Measurements from ENCODE around the gene GGA3.
"Not testable (repeated sequence)": the region's sequence is repeated elsewhere in the genome, so short reads cannot be mapped to it uniquely, and the experiment has no call there.

Gene GGA3

DNA sequence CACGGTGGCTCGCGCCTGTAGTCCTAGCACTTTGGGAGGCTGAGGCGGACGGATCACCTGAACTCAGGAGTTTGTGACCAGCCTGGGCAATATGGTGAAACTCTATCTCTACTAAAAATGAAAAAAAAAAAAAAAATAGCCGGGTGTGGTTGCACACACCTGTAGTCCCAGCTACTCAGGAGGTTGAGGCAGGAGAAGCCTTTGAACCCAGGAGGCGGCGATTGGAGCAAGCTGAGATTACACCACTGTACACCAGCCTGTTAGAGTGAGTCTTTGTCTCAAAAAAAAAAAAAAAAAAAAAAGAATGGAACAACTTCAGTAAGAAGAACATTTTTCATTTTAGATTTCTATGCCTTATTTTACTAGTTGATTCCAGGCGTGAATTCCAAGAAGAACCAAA lies 53.2 kb downstream of the GGA3 start:
- no peak for DNase-seq

DNA sequence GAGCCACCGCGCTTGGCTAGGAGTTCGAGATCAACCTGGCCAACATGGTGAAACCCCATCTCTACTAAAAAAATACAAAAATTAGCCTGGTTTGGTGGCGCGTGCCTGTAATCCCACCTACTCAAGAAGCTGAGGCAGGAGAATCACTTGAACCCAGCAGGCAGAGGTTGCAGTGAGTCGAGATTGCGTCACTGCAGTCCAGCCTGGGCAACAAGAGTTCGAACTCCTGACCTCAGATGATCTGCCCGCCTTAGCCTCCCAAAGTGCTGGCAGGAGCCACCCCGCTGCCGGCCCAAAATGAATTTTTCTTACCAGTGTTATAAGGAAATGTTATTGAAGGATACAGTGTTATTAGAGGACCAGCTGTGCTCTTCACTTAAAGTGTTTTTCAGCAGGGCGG lies 53.6 kb downstream of the GGA3 start:
- DNase-seq, result no peak

DNA sequence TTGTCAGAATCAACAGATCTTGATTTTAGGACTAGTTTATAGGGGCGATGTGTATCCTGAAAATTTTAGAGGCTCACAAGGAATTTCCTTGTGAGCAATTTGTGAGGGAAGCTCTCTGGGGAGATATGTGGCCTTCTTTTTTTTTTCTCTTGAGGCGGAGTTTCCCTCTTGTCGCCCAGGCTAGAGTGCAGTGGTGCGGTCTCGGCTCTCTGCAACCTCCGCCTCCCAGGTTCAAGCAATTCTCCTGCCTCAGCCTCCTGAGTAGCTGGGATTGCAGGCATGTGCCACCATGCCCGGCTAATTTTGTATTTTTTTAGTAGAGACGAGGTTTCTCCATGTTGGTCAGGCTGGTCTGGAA lies 54.4 kb downstream of the GGA3 start:
- DNase-seq, result not testable (repeated sequence)

DNA sequence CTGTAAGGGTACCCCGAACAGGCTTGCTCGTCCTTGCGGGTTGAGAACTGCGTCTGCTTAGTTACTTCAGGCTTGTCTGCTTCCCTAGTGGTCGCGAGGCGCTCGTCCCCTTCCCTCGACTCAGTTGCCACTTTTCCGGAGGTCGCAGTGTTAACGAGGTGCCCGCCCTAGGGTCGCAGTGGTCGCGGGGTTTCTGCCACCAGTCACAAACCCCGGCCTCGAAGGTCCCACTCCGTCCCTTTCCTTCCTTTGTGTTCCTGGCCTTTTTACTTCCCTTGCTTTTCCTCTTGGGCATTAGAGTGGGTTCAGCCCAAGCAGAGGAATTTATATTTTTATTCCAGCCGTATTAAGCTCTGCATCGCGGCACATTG lies 55.6 kb downstream of the GGA3 start:
- DNase-seq, result no peak

DNA sequence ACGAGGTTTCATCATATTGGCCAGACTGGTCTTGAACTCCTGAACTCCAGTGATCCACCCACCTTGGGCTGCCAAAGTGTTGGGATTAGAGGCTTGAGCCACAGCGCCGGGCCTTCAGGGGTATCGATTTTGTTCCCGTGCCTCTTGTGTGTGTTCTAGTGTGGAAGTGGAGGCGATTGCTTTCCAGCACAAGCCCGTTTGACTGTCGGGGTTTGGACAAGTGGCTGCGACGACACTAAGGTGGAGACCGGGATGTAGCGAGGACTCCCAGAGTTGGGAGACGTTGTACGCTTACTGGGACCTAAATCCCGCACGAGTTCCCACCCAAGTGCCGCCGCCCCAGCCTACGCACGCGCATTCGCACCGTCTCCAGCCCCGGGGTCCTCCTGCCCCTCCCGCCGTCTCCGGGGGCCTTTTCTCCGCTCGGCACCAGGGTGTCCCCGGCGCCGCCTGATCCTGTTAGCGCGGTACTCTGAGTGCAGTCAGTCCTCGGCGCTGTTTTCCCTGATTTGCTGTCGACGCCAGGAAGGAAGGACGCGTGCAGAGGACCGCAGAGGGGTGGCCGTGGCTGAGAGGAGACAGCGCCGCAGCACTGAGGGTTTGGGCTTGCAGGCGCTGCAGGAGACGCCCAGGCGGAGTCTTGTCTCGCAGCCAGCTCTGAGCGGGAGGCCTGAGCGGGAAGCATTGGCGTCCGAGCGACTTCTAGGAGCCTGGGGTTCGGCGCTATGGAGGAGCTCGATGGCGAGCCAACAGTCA lies 56.2 kb downstream of the GGA3 start, which contains the start of gene NUP85:
Gene NUP85 (plus strand): TSS at position 643 of the 756 bp plus-strand sequence. CDS start 83 bp downstream, at position 726.
- peak; percentile 92 for DNase-seq

DNA sequence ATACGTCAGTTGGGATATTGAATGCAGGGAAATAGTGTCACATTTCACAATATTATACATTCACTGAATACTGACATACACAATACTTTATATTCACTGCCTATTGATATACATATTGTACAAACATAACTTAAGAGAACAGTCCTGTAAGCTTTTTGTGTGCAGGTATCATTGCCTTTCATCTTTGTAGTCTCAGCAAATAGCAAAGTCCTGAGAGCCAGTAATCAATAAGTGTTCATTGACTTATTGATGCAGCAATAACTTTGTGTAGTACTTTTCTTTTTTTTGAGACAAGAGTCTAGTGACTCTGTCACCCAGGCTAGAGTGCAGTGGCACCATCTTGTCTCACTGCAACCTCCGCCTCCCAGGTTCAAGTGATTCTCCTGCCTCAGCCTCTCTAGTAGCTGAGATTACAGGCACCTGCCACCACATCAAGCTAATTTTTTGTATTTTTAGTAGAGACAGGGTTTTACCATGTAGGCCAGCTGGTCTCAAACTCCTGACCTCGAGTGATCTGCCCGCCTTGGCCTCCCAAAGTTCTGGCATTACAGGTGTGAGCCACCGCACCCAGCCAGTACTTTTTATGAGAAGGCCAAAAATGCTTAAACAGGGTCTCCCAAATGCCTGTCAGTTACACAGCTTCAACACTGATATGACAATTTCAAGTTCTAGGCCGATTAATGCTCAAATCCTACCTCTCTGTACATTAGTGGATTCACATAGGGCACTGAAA lies 61.4 kb downstream of the GGA3 start:
- DNase-seq, result no peak

DNA sequence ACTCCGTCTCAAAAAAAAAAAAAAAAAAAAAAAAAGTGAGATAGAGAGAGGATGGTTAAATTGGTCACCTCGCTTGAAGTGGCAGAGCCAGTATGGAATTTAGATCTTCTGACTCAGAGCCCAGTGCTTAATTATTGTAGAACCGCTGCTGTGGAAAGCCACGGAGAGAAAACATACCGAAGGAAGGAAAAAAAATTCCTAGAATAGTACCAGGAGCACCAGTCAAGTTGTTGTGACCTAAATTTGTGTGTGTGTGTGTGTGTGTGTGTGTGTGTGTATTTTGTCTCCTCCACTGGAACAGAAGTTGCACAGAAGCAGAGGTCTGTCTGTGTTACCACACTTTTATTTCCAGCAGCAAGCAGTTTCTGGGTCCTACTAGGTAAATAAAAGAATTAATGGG lies 66.5 kb downstream of the GGA3 start:
- DNase-seq, result no peak

DNA sequence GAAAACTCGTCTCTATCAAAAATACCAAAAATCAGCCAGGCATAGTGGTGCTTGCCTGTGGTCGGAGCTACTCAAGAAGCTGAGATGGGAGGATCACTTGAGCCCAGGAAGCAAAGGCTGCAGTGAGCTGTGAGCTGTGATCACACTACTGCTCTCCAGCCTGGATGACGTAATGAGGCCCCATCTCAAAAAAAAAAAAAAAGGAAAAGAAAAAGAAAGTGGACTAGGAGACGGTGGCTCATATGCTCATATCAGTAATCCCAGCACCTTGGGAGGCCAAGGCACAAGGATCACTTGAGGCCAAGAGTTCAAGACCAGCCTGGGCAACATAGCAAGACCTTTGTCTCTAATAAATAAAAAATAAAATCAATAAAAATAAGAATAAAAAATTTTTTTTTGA lies 69.8 kb downstream of the GGA3 start:
- no peak for DNase-seq

DNA sequence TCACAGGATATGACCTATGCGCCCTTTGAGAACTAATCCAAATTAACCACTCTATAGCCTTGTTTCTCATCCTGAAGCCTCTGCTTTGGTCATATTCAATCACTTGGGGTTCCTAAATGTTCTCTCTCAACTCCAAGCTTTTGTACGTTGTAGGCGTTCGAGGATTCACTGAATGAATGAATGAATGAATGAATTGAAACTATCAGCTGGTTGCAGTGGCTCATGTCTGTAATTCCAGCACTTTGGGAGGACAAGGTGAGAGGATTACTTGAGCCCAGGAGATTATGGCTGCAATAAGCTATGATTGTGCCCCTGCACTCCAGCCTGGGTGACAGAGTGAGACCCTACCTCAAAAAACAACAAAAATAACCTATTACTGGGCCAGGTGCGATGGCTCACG lies 72.8 kb downstream of the GGA3 start:
- no peak for DNase-seq

Data from NCI-H1092 (cell line).